ENCODE measurements around the gene MAML1.

MAML1 gene

GRCh38 chr5:179767496-179768100 lies 35.0 kb downstream of the MAML1 start:
- no peak for DNase-seq (ENCODE audit: low read depth)
- no peak for TF ChIP-seq CTCF (IDR thresholded peaks at IDR 0.05; ENCODE audit: low read depth, low read length, missing control alignments)
- H3K4me3 ChIP-seq (ENCODE audit: low read depth, low read length), result no peak overlapping the region

GRCh38 chr5:179768326-179769085 lies 35.9 kb downstream of the MAML1 start:
- no peak for TF ChIP-seq CTCF (IDR thresholded peaks at IDR 0.05; ENCODE audit: low read depth, low read length, missing control alignments)
- no peak overlapping the region for H3K4me3 ChIP-seq (ENCODE audit: low read depth, low read length)
- DNase-seq (ENCODE audit: low read depth), result no peak

- DNase-seq (ENCODE audit: low read depth), result no peak
- TF ChIP-seq CTCF (IDR thresholded peaks at IDR 0.05; ENCODE audit: low read depth, low read length, missing control alignments), result no peak
- H3K4me3 ChIP-seq (ENCODE audit: low read depth, low read length), result no peak overlapping the region
Observed at GRCh38 chr5:179769271-179769670, 36.6 kb downstream of the MAML1 start.

- no peak for DNase-seq (ENCODE audit: low read depth)
- no peak for TF ChIP-seq CTCF (IDR thresholded peaks at IDR 0.05; ENCODE audit: low read depth, low read length, missing control alignments)
- H3K4me3 ChIP-seq (ENCODE audit: low read depth, low read length), result no peak overlapping the region
Observed at GRCh38 chr5:179769796-179770195, 37.2 kb downstream of the MAML1 start.

GRCh38 chr5:179771311-179771895 lies 38.8 kb downstream of the MAML1 start:
- no peak for TF ChIP-seq CTCF (IDR thresholded peaks at IDR 0.05; ENCODE audit: low read depth, low read length, missing control alignments)
- no peak for DNase-seq (ENCODE audit: low read depth)
- no peak overlapping the region for H3K4me3 ChIP-seq (ENCODE audit: low read depth, low read length)

- DNase-seq (ENCODE audit: low read depth), result no peak
- H3K4me3 ChIP-seq (ENCODE audit: low read depth, low read length), result no peak overlapping the region
- TF ChIP-seq CTCF (IDR thresholded peaks at IDR 0.05; ENCODE audit: low read depth, low read length, missing control alignments), result no peak
Observed at GRCh38 chr5:179772351-179772750, 39.7 kb downstream of the MAML1 start.
